ENCODE data around the gene RHOBTB3.
"Not testable (repeated sequence)": the region's sequence is repeated elsewhere in the genome, so short reads cannot be mapped to it uniquely, and the experiment has no call there.

The RHOBTB3 gene

DNA sequence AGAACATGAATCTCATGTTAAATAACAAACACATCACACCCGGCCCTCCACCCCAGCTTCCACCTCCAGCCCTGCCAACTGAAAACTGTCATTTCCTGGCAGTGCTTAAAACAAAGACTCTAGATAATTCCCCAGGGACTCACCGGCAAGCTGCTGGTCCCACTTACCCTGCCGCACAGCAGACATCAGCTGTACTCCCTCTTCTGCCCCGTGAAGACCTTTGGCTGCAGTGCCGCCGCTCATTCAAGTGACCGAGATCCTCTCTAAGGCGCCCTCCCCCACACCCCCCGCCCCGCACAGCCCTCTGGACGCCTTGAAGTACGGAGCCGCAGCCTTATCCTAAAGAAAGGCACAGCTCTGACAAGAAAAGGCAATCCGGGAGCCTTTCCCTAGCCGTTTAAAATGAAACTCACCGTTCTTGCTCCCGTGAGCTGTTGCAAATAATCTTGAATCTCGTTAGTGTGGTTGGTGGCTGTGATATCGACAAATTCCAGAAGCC is 91.0 kb downstream of the RHOBTB3 start:
- no peak for DNase-seq

DNA sequence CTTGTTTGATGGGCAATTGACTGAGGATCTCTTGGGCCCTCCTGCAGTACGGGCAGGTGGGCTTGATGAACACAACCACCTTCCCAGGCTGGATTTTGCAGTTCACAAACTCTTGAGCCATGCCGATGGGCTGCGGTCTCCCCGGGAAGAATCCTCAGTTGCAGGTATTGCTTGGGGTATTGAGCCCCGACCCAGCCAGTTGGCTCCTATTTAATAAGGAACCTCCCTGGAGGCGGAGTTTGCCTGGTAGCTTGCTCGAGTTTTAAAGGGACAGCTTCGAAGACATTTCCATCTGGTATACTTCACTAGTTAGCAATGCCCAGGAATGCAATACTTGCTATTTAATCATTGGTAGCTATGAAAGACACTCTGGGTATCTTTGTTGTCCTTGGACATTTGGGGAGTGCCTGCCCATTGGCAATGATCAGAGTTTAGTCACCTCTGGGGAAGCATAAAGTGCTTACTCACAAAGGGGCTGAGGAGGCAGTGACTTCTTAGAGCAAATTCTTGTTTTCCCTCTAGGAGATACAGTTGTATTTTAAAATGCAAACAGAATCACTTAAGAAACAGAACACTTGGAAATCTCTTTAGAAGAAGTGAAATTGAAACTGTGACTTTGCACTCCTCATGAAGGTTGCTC is 91.5 kb downstream of the RHOBTB3 start, which contains the start of gene GLRX:
TSS of gene GLRX (minus strand) at position 185 of the 640 bp plus-strand sequence. CDS start at position 121, 64 bp downstream.
- DNase-seq = peak; percentile 27

- DNase-seq = no peak
Measured at GRCh38 chr5:95823218-95823737, 92.1 kb downstream of the RHOBTB3 start.

- peak; percentile 20 for DNase-seq
Measured at GRCh38 chr5:95823738-95824609, 92.8 kb downstream of the RHOBTB3 start.

DNA sequence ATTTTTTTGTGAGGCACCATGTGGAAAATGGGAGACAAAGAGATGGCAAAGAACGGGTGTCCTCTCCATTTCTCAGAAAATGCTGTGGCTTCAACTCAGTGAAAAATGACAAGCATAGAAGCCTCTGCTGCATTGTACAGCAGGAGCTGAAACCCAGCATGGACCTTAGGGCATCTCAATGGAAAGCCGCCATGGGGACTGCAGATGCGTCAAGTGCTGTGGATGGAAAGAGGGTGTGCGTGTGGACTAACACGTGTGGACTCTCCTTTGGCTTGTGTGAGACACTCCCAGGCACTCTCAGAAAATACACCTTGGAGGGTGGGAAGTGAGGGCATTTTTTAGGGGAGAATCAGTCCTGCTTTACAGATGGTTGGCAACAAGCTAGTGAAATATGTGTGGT is 93.6 kb downstream of the RHOBTB3 start:
- no peak for DNase-seq

GRCh38 chr5:95825495-95825894 is 94.4 kb downstream of the RHOBTB3 start:
- DNase-seq = no peak

DNA sequence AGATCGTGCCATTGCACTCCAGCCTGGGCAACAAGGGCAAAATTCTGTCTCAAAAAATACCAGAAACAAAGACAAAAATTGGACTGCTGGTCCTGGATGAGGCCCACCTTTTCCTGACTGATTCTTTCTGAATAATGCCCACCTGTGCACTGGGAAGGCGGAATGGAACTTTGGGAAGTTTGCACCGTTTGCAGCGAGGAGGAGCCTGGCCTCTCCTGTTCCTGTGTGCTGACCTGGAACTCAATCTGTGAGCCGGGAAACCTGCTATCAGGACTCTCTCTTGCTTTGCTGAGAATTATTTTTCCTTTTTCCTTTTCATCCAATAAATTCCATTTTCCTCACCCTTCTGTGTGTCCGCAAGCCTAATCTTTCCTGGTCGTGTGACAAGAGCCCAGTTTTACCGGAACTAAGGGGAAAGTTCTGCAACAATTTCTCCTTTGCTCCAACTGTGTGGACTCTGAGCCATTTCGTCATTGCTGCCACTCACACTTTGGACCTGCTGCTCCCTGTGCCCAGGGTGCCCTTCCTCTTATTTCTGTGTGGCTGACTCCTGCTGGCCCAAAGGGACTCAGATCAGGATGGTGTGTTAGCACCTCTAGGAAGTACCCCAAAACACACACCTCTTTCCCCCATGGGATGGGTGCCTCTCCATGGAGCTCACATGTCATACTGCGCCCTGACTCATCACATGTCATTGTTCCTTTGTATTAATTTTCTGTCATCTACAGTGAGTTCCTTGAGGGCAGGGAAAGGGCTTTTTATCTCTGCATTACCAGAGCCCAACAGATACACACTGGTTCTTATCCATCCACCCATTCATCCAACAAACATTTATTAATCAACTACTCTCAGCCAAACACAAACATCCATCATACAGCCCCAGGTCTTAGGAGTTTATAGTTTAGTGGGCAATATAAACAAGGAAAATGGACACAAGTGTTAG is 96.1 kb downstream of the RHOBTB3 start:
- DNase-seq = no peak

GRCh38 chr5:95827892-95828246 is 96.7 kb downstream of the RHOBTB3 start:
- DNase-seq = no peak

DNA sequence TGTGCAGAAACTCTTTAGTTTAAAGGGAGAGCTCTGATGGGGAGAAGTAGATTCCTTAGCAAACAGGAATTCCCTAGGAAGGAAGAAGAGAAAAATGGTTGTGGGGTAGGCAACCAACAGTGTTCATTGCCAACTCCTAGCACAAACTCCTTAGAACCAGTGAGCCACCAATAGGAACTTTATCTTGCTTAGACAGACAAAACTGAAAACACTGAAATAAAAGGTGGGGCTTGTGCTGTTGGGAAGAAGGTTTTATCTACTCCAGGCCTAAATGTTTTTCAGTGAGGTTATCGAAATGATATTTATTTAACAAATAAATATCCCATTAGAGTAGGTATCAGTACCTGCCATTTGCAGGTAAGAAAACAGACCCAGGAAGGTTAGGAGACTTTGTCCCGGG is 99.1 kb downstream of the RHOBTB3 start:
- no peak for DNase-seq

- no peak for DNase-seq
Measured at GRCh38 chr5:95832664-95833063, 101.5 kb downstream of the RHOBTB3 start.

- no peak for DNase-seq
Measured at GRCh38 chr5:95835682-95836385, 104.7 kb downstream of the RHOBTB3 start.

GRCh38 chr5:95836544-95836943 is 105.4 kb downstream of the RHOBTB3 start:
- no peak for DNase-seq

- DNase-seq = not testable (repeated sequence)
Measured at GRCh38 chr5:95836971-95837370, 105.8 kb downstream of the RHOBTB3 start.

GRCh38 chr5:95837492-95837891 is 106.4 kb downstream of the RHOBTB3 start:
- no peak for DNase-seq

- DNase-seq = no peak
Measured at GRCh38 chr5:95838001-95838520, 106.9 kb downstream of the RHOBTB3 start.

- no peak for DNase-seq
Measured at GRCh38 chr5:95838556-95838955, 107.4 kb downstream of the RHOBTB3 start.

DNA sequence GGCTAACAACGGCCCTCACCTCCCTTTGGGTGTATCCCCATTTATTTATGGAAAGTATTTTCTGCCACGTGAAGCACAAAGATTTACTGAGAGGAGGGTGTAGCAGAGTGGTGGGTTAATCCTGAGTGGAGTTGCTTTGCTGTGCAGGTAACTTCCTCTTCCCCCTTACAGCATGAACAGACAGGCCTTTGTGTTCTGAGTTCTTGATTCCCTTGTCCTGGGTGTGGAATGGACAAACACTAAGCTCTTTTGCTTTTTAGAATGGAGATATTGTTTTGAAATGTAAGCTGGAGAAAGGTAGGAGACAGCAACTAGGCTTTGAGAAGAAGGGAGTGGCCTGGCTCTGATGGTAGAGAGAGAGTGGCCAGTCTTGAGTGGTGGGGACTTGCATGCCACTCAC is 108.5 kb downstream of the RHOBTB3 start:
- DNase-seq = no peak

DNA sequence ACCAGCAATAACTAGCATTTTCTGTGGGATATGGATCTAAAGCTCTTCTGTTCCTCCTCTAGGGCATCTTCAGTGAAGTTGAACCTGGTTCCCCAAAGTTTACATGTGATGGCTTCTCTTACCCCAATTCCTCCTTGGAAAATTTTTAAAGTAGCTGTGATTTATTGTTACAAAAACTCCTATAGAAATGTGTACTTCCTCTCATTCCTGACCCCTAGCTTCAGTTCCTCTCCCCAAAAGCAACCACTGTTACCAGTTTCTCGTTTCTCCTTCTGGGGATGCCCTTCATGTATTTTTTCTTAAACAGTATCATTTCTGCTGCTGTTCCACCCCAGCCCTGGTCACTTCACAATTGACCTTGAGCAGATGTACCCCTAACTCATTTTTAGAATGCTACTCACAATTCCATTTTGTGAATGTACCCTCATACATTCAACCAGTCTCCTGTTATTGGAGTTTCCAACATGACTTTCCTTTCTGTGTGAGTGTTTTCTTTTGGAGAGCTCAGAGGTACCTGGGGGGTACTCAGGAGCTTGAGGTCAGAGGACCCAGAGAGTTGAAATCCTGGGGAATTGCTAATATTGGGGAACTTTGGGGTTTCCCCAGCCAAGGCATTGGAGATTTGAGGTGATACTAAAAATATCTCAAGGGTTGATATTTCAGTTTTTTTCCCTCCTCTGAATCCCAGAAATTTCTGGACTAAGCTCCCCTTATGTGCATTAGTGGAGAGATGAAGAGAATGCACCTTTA is 110.0 kb downstream of the RHOBTB3 start:
- no peak for DNase-seq

- DNase-seq = no peak
Measured at GRCh38 chr5:95841914-95842812, 111.0 kb downstream of the RHOBTB3 start.
